ENCODE data around the gene PRSS56. TPM values are rescaled to one million over a fixed set of nuclear protein-coding genes. Genes with fewer than 3 reads are reported as not detected.

Gene PRSS56
- total and polyA plus RNA-seq, 2 of the 8 experiments (the other 6 are each of a cell fraction or from before 2014, with no cell fraction given), result 0.03 TPM; not detected in 1

GRCh38 chr2:232484628-232485347 is 35.4 kb upstream of the PRSS56 start:
- Histone ChIP-seq H3K4me1 (replicated peaks in 1 of 4; ENCODE audit: control insufficient read depth in 3 of 4, insufficient read depth in 4 of 4, low read length in 3 of 4) (peaks cover 0 to 34% (median 20%) of the 10 kb centered on the region in 4 experiments; a peak in 6 of 7 replicates), H3K23ac (ENCODE audit: insufficient read length) (no peak overlapping the region), H2BK20ac (ENCODE audit: low read length) (0 out of 2 replicates have a peak overlapping the region, but pooled peaks have one; percentile 27), H3K9me3 (ENCODE audit: insufficient read depth in 2 of 2, low read depth in 1 of 2, low read length in 1 of 2) (no peaks in the 10 kb centered on the region; a peak in 1 of 4 replicates), H3K79me2 (ENCODE audit: control insufficient read depth in 1 of 2, insufficient read depth in 2 of 2, low read length in 2 of 2) (no peaks in the 10 kb centered on the region), H3K4me2 (ENCODE audit: insufficient read depth in 1 of 2, low read depth in 2 of 2, low read length in 2 of 2) (peak overlapping the region; percentile 56 to 79; a peak in 2 of 4 replicates), H3K4me3 (ENCODE audit: extremely low read depth in 1 of 4, insufficient read depth in 2 of 4, low read depth in 3 of 4, low read length in 4 of 4) (peak overlapping the region in 3 of 4 experiments; percentile 31 to 62 (median 43); a peak in 4 of 8 replicates), H2AK5ac (ENCODE audit: low read depth, low read length) (no peak overlapping the region), H4K91ac (replicated peaks; ENCODE audit: insufficient read length, low read length) (no peak overlapping the region), H4K20me1 (replicated peaks in 1 of 2; ENCODE audit: control insufficient read depth in 1 of 2, insufficient read depth in 2 of 2, low read length in 2 of 2) (peaks cover 4 to 13% of the 10 kb centered on the region in 2 experiments), H3K23me2 (ENCODE audit: low read depth, low read length) (peaks cover 12% of the 10 kb centered on the region; the same call in 1 of the 2 replicates), H3K14ac (ENCODE audit: insufficient read length) (no peak overlapping the region), H3K9ac (replicated peaks in 1 of 4; ENCODE audit: extremely low read depth in 1 of 4, low read depth in 3 of 4, low read length in 3 of 4) (no peak overlapping the region), H3K79me1 (ENCODE audit: low read depth, low read length) (no peaks in the 10 kb centered on the region), H3K4ac (replicated peaks; ENCODE audit: insufficient read length, low read depth, low read length) (no peak overlapping the region), H2BK15ac (ENCODE audit: low read length) (no peak overlapping the region), H3K27ac (ENCODE audit: low read depth, low read length) (no peak overlapping the region), H2BK12ac (ENCODE audit: low read depth, low read length) (no peak overlapping the region), H2AFZ (ENCODE audit: low read length) (no peak overlapping the region), H2BK5ac (ENCODE audit: low read depth, low read length) (no peak overlapping the region), H3K56ac (replicated peaks; ENCODE audit: insufficient read length, low read depth, low read length) (no peak overlapping the region), H3K36me3 (ENCODE audit: control insufficient read depth in 2 of 4, insufficient read depth in 4 of 4, low read length in 3 of 4) (peaks cover 0 to 11% (median 0%) of the 10 kb centered on the region in 4 experiments; a peak in 1 of 8 replicates), H3K18ac (ENCODE audit: extremely low read depth, low read length) (no peak overlapping the region), H4K8ac (ENCODE audit: extremely low read depth, insufficient read depth, low read length) (no peak overlapping the region; the same call in 1 of the 2 replicates), H2BK120ac (replicated peaks; ENCODE audit: low read depth, low read length) (no peak overlapping the region), H3K27me3 (replicated peaks in 1 of 4; ENCODE audit: control insufficient read depth in 3 of 4, extremely low read depth in 1 of 4, insufficient read depth in 3 of 4, low read length in 3 of 4) (peaks cover 35 to 57% (median 48%) of the 10 kb centered on the region in 4 experiments), H4K5ac (ENCODE audit: insufficient read length, low read depth, low read length) (no peak overlapping the region)
- ChIA-PET POLR2A (ENCODE audit: partially characterized antibody) (no interaction called here), CTCF (ENCODE audit: partially characterized antibody) (interaction anchor here (0.8 to 4.5 kb wide), 12 partner anchors 8 to 585 kb away, joined by 3 to 17 read pairs (median 3); partner anchors contain the start of gene PRSS56)
- TF ChIP-seq BRCA1 (IDR thresholded peaks at IDR 0.05; ENCODE audit: low read depth, low read length) (no peak), KDM1A (IDR thresholded peaks at IDR 0.05; ENCODE audit: borderline replicate concordance, low read length) (no peak), TAF7 (optimal IDR thresholded peaks at IDR 0.05; ENCODE audit: borderline replicate concordance, low read depth, low read length) (no peak), EZH2 (IDR thresholded peaks at IDR 0.05; ENCODE audit: low read depth, low read length, severe bottlenecking) (no peak), NANOG (IDR thresholded peaks at IDR 0.05; ENCODE audit: insufficient read depth, low read depth, low read length, poor library complexity, severe bottlenecking) (no peak), ZNF274 (IDR thresholded peaks at IDR 0.05; ENCODE audit: borderline replicate concordance, extremely low read depth, low read length) (no peak)
- TF ChIP-seq, protein P1, sequence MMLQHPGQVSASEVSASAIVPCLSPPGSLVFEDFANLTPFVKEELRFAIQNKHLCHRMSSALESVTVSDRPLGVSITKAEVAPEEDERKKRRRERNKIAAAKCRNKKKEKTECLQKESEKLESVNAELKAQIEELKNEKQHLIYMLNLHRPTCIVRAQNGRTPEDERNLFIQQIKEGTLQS (IDR thresholded peaks at IDR 0.05; ENCODE audit: insufficient read depth, low read depth, low read length), result no peak
- no peak for FAIRE-seq
- 86% methylated on average over 12 of the region's 12 CpGs; no CpG with 5 or more reads in 1 of the 2 experiments for WGBS, 2 experiments (ENCODE audit: extremely low coverage in 1 of 2, insufficient coverage in 1 of 2, insufficient read length in 1 of 2, insufficient replicate concordance in 2 of 2, low coverage in 1 of 2, low lambda C conversion rate in 2 of 2, missing lambda C conversion rate in 1 of 2)
- DNase-seq (ENCODE audit: low read depth in 1 of 2, low spot score in 2 of 2), result no peak

All from H1 (cell line).